GM18508 (cell line): ENCODE results near the gene BLOC1S3.

Experiments used
- ATAC-seq: cut with Tn5 transposase; IDR thresholded peaks from one replicate; pipeline ENCODE4 v1.9.1; 2021; ENCODE audit warnings: moderate number of reproducible peaks; ENCODE audit not compliant: insufficient read depth, unreplicated experiment

Gene BLOC1S3

DNA sequence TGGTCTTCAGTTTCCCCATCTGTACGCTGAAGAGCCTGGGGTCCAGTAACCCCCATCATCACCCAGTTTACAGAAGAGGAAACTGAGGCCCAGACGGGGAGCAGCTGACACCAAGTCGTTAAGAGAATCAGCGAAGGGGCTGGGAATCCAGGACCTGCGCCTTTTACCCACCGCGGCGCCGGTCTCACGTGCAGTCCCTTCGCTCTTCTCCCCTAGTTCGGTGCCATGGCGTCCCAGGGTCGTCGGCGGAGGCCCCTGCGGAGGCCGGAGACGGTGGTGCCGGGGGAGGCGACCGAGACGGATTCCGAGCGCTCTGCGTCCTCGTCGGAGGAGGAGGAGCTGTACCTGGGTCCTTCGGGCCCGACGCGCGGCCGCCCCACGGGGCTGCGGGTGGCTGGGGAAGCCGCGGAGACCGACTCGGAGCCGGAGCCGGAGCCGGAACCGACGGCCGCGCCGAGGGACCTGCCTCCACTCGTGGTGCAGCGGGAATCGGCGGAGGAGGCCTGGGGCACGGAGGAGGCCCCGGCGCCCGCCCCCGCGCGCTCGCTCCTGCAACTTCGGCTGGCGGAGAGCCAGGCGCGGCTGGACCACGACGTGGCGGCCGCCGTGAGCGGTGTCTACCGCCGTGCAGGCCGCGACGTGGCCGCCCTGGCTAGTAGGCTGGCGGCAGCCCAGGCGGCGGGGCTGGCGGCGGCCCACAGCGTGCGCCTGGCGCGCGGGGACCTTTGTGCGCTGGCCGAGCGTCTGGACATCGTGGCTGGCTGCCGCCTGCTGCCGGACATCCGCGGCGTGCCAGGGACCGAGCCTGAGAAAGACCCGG is 698 bp downstream of the BLOC1S3 start:
- no peak for ATAC-seq

DNA sequence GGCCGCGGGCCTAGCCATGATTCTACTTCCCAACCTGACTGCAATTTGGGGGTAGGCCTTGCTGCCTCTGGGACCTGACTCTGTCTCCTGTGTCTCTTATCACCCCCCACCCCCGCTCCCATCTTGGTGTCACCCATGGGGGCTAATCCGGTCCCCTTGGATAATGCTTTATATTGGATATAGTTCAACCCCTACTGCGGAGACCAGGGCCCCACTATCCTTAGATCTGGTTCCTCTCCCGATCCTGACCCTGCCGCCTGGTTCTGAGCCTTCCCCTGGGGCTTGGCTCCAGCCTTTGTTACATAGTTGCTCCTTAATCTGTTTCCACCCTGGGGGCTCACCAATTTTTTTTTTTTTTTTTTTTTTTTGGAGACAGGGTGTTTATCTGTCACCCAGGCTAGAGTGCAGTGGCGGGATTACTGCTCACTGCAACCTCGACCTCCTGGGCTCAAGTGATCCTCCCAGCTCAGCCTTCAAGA is 1.3 kb downstream of the BLOC1S3 start:
- ATAC-seq = no peak

DNA sequence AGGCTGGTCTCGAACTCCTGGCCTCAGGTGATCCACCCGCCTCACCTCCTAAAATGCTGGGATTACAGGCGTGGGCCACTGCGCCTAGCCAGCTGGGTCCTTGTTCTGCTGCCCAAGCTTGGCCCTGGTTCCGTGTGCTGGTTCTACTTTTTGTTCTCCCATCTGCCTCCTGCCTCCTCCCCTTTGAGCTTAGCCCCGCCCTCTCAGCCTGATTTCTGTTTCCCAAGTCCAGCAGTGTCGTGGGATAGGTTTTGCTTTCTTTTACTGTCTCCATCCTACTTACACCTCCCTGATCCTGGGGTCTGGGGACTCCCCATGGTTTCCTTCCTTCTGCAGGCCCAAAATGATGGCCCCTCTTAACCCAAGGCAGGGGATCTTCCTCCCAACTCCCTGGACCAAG is 2.4 kb downstream of the BLOC1S3 start:
- no peak for ATAC-seq

DNA sequence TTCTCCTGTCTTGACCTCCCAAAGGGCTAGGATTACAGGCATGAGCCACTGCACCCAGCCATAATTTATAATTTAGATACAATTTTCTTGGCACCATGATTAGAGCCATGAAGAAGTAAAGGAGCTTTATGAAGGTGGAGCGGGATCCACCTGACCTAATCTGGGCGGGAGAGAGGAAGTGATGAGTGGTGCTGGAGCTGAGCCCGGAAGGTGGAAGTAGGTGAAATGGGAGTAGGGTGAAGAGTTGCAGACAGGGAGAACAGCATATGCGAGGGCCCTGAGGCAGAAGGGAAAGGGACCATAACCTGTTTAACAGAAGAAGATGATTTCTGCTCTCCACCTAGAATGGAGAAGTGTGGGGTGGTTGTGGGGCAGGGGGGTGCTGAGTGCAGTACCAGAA is 4.2 kb downstream of the BLOC1S3 start:
- ATAC-seq = no peak

DNA sequence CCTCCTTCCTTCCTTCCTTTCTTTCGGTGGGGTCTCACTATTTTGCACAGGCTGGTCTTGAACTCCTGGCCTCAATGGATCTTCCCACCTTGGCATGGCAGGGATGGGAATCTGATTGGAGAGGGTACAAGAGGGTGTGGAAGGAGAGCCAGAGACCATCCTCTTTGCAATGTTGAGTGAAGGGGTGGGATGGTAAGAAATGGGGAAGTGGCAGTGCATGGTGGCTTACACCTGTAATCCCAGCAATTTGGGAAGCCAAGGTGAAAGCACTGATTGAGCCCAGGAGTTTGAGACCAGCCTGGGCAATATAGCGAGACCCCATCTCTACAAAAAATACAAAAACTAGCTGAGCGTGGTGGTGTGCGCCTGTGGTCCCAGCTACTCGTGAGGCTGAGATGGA is 5.5 kb downstream of the BLOC1S3 start:
- no peak for ATAC-seq

DNA sequence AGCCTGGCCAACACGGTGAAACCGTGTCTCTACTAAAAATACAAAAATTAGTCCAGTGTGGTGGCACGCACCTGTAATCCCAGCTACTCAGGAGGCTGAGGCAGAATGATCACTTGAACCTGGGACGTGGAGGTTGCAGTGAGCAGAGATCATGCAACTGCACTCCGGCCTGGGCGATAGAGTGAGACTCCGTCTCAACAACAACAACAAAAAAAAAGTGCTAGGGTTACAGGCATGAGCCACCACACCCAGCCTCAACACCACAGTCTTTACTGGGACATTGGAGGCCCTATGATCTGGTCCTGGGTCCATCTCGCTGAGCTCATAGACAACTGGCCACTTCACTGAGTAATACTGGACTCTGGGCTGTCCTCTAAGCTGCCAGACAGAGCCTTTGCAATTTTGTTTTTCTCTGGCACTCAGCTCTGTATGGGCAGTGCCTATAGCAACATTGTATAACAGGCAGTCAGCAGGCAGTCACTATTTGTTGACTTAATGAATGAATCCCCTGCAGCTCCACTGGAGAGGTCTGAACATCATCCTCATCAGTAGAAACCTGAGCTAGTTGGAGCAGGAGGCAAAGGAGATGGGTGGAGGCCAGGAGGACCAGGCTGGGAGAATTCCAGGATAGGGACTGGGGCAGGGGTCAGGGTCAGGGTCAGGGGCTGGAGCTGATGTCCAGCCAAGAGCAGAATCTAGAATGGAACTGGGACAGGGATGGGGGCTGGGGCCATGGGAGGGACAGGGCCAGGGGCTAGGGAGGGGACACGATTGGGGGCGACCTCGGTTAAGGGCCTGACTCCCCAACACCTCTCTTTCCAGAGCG is 8.1 kb downstream of the BLOC1S3 start:
- no peak for ATAC-seq

DNA sequence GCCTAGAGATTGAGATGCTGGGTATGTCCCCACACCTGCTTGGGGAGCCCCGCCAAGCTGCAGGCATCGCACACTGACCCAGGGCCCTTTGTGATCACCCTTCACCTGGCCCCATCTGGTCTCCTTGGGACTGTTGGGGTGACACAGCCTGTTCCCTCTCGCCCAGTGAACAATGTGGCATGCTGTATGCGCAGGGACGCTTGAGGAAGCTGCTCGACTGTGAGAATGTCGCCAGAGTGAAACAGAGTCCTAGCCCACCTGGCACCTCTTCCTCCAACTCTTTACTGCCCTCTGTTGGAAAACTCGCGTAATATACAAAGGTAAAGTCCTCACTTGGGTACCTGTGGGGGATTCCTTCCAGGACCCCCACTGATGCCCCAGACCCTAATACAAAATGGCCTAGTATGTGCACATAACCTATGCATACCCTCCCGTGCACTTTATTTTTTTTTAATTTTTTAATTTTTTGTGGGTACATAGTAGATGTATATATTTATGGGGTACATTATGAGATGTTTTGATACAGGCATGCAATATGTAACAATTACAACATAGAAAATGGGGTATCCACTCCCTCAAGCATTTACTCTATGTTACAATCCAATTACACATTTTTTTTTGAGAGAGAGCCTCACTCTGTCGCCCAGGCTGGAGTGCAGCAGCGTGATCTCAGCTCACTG is 9.0 kb downstream of the BLOC1S3 start:
- ATAC-seq = no peak

DNA sequence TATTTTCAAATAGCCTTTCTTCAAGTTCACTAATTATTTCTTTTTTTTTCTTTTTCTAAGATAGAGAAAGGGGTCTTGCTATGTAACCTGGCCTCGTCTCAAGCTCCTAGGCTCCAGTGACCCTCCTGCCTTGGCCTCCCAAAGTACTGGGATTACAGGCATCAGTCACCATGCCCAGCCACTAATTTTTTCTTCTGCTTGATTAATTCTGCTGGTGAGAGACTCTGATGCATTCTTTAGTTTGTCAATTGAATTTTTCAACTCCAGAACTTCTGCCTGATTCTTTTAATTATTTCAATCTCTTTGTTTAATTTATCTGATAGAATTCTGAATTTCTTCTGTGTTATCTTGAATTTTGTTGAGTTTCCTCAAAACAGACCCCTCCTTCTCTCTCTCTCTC is 11.4 kb downstream of the BLOC1S3 start:
- ATAC-seq = no peak

DNA sequence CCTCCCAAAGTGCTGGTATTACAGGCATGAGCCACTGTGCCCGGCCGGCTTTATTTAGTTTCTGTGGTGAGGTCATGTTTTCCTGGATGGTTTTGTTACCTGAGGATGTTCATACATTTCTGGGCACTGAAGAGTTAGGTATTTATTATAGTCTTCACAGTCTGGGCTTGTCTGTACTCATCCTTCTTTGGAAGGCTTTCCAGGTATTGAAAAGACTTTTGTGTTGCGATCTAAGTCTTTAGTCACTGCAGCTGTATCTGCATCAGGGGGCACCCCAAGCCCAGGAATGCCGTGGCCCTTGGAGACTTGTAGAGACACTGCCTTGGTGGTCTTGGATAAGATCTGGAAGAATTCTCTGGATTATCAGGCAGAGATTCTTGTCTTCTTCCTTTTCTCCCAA is 12.8 kb downstream of the BLOC1S3 start:
- ATAC-seq = no peak

DNA sequence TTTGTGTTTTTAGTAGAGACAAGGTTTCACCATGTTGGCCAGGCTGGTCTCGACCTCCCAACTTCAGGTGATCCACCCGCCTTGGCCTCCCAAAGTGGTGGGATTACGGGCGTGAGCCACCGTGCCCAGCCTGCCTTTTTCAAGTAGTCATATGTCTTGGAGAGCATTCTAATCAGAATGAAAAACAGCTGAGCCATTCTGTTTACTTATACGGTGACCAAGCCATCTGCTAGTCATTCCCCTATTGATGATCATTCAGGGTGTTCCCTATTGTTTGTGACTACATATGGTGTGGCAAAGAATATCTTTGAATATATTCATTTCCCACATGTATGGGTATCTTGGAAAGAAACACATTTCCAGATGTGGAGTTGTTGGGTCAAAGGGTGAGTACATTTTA is 17.2 kb downstream of the BLOC1S3 start:
- no peak for ATAC-seq

DNA sequence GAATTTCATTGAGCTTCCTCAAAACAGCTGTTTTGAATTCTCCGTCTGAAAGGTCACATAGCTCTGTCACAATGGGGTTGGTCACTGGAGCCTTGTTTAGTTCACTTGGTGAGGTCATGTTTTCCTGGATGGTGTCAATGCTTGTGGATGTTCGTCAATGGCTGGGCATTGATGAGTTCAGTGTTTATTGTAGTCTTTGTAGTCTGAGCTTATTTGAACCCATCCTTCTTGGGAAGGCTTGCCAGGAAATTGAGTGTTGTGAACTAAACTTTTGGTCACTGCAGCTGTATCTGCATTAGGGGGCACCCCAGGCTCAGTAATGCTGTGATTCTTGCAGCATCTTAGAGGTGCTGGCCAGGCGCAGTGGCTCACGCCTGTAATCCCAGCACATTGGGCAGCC is 22.0 kb downstream of the BLOC1S3 start:
- no peak for ATAC-seq

DNA sequence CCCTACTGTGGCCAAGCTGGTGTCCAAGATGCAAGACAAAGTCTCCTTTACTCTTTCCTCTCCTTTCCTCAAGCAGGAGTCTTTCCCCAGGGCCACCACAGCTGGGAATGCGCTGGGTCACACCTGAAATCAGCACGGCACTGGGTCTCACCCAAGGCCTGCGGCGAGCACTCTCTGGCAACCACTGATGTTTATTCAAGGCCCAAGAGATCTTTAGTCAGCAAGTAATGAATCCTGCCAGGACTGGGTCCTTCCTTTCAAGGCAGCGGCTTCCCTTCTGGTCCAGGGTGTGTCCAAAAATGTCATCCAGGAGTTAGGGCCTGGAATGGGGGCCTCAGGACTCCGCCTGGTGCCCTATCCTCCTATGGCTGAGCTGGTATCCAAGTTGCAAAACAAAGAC is 24.1 kb downstream of the BLOC1S3 start:
- no peak for ATAC-seq

DNA sequence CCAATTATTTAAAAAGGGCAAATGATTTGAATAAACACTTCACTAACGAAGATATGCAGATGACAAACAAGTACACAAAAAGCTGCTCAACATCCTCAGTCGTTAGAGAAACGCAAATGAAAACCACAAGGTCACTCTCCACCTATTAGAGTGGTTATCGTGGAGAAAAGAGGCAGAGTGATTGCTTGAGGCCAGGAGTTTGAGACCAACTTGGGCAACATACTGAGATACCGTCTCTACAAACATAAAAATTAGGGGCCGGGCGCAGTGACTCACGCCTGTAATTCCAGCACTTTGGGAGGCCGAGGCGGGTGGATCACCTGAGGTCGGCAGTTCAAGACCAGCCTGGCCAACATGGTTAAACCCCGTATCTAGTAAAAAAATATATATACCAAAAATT is 27.2 kb downstream of the BLOC1S3 start:
- no peak for ATAC-seq

DNA sequence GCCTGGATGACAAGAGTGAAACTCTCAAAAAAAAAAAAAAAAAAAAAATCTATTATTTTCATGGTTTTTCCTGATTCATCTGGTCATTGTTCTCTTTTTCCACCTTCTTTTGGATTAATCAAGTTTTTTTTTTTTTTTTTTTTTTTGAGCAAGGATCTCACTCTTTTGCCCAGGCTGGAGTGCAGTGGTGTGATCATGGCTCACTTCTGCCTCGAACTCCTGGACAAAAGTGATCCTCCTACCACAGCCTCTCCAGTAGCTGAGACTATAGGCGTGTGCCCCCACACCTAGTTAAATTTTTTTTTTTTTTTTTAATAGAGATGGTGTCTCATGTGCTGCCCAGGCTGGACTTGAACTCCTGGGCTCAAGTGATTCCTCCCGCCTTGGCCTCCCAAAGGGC is 27.7 kb downstream of the BLOC1S3 start:
- no peak for ATAC-seq

DNA sequence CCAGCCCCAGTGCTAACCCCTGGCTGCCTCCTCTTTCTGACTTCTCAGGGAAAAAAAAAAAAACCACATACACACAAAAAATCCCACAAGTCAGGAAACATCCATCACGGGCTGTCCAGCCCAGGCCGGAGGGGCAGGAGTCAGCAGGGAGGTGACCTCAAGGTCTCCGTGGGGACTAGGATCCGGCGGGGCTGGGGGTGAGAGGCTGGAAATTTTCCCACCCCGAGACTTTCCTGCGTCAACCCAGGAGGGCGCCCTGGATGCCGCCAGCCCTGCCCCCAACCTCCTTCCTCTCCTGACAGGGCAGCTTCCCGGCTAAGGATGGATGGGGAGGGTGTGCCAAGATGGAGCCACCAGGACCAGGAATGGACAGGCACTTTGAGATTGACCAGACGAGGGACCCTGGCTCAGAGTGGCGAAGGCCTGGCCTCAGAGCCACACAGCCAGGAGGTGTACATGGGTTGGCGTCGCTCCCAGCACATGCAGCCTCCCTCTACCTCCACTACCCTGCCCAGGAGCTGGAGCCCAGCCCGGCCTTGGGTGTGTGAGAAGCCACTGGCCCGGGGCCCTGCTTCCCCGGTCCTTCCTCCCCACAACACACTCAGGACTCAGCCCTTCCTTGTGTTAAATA is 33.3 kb downstream of the BLOC1S3 start:
- ATAC-seq = no peak

DNA sequence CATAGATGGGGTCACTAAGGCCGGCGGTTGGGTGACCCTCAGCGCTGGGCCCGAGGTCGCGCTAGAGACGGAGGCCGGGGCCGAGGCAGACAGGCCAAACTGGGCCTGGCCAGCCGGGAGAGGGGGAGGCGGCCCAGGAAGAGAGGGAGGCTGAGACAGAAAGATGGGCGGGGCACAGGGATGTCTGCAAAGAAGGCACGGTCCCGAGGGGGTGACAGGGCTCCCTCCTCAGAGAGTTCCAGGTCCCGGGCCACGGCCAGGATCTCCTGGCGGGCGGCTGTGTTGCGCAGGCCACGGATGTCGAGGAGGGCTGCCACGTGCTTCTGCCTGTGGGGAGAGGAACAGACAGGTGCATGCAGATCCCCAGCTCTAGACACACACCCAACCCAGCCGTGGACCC is 34.4 kb downstream of the BLOC1S3 start:
- no peak for ATAC-seq

DNA sequence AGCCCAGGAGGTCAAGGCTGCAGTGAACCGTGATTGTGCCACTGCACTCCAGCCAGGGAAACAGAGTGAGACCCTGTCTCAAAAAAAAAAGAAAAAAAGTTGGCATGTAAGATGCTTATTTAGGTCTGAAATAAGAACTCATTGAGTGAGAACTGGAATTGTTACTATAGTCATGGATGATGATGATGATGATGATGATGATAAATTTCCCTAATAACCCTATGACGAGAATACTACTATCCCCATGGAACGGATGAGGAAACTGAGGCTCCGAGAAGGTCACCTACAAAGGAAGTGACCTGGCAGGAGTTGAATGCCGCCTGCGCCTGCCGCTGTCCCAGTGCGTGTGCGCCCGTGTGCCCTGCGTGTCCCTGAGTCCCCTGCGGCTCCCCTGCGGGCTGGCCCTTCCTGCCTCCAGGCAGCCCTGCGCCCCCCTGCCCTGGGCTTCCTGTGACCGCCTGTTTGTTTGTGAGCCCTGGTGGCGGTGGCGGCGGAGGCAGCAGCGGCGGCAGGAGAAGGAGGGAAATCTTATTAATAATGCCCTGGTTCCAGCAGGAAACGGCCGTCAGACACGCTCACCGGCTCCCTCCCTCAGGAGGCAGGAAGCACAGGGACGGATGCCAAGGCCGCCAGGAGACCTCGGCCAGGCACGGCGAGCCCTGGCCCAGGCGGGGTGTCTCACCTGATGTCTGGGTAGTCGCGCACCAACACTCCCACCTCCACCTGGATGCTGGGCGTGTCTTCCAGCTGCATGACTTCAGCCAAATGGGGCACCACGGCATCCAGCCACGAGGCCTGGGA is 37.0 kb downstream of the BLOC1S3 start:
- no peak for ATAC-seq

DNA sequence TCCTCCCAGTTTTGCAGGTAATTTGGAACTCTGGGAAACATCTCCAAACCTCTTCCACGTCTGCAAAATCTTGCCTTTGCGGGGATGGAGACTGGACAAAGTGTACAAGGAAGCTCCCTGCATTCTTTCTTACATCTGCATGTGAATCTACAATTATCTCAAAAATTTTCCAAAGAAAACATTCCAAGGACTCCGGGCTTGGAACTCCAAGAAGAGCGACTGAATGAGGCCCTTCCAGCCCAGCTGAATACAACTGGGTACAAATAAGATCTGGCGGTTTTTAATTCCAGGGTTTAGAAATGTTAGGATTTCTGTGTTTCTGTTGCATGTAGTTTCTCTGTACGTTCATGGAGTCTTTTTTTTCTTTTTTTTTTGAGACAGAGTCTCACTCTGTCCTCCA is 38.1 kb downstream of the BLOC1S3 start:
- no peak for ATAC-seq

DNA sequence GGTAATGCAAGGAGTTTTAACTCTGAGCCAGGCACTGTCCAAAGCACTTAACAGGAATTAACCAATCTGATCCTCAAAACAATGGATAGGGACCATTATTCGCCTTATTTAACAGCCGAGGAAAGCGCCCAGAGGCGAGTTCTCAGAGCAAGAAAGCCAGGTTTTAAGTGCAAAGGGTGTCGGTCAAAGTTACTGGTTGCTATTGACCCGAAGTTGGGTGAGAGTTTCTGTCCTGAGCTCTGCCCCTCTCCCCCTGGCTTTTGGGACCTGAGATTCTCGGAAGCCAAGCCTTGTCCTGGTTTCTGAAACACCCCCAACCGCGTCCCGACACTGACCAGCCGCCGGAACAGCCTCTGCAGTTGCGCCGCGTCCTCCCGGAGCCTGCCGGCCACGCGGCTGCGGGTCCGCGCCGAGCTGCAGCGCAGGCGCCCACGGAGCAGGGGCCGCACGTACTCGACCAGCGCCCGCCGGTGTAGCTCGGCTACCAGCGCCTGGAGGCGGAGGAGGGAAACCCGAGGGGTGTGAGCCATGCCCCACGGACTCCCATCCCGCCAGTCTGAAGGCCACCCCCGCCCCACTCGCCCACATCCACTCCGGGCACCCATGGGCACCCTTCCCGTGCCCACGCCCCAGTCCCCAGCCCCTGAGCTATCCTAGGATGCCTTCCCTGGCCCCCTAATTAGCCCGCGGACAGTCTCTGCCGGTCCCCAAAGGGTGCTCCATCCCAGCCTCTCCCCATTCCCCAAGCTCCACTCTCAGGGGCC is 38.8 kb downstream of the BLOC1S3 start:
- no peak for ATAC-seq
